Esophagus squamous epithelium (tissue), 5 donors: Measurements from ENCODE around the gene S100A9. TPM values are rescaled to one million over a fixed set of nuclear protein-coding genes. Genes with fewer than 3 reads are reported as not detected.

ENCODE experiments used
- DNase-seq: peaks from one replicate; lab custom pipeline; 2025; lab: John Stamatoyannopoulos, UW
- H3K27ac ChIP-seq, 4 donors: fragments of 200-600 bp; sonication (generic); one replicate each; pipeline ENCODE4 v1.5.1; 2016 to 2019; ENCODE audit warnings: mild to moderate bottlenecking in 1 of 4
- H3K27me3 ChIP-seq, 4 donors: fragments of 200-600 bp; sonication (generic); 1 replicate in 3 of 4; 2 replicates in 1 of 4; pipeline versions ENCODE4 v1.5.1 to v1.6.0; 2017 to 2021; ENCODE audit warnings: antibody characterized with exemption in 1 of 4
- H3K36me3 ChIP-seq, 3 donors: fragments of 200-600 bp; sonication (generic); one replicate each; pipeline ENCODE4 v1.5.1; 2016 to 2019
- H3K4me1 ChIP-seq, 3 donors: fragments of 200-600 bp; sonication (generic); one replicate each; pipeline ENCODE4 v1.5.1; 2017 to 2019
- H3K4me3 ChIP-seq, 4 donors: fragments of 200-600 bp; sonication (generic); 1 replicate in 3 of 4; 2 replicates in 1 of 4; pipeline ENCODE4 v1.5.1; 2016 to 2019; ENCODE audit warnings: mild to moderate bottlenecking in 2 of 4, moderate library complexity in 1 of 4
- H3K9me3 ChIP-seq, 3 donors: fragments of 200-600 bp; sonication (generic); one replicate each; pipeline ENCODE4 v1.5.1; 2016 to 2019
- CTCF ChIP-seq, 6 experiments: fragments of 450-650 bp in 4 of 6; fragments of 200-600 bp in 2 of 6; sonication (generic) in 2 of 6; IDR thresholded peaks; one replicate each; pipeline ENCODE4 v1.5.1; 2016 to 2019; ENCODE audit warnings: antibody characterized with exemption in 6 of 6, mild to moderate bottlenecking in 4 of 6, moderate library complexity in 4 of 6
- POLR2A ChIP-seq, 4 donors: fragments of 450-650 bp; IDR thresholded peaks; one replicate each; pipeline ENCODE4 v1.6.1; 2017; ENCODE audit warnings: antibody characterized with exemption in 4 of 4, mild to moderate bottlenecking in 4 of 4, moderate library complexity in 3 of 4
- WGBS, 2 donors: methylation state at CpG; one replicate each; pipeline ENCODE4 v1.1.5; 2018; 5-methylcytosine and 5-hydroxymethylcytosine counted together
- intact Hi-C: fragments of 100-400 bp; cut with DNase I; formaldehyde crosslinking; loops from one replicate; pipeline ENCODE4 v1.15.0; 2022
- total RNA-seq, 4 donors: library from RNA; depleted of rRNA; stranded (reverse); fragments of >200 nt; gene quantifications; one replicate each; pipeline ENCODE4 v1.1.0, GENCODE V29; 2016
- donor health status: DM: yes; HTN: yes; CAD: no.

S100A9 gene
- total RNA-seq, 4 donors from 2014 or later = 15,145 to 90,256 (median 57,331) TPM

DNA sequence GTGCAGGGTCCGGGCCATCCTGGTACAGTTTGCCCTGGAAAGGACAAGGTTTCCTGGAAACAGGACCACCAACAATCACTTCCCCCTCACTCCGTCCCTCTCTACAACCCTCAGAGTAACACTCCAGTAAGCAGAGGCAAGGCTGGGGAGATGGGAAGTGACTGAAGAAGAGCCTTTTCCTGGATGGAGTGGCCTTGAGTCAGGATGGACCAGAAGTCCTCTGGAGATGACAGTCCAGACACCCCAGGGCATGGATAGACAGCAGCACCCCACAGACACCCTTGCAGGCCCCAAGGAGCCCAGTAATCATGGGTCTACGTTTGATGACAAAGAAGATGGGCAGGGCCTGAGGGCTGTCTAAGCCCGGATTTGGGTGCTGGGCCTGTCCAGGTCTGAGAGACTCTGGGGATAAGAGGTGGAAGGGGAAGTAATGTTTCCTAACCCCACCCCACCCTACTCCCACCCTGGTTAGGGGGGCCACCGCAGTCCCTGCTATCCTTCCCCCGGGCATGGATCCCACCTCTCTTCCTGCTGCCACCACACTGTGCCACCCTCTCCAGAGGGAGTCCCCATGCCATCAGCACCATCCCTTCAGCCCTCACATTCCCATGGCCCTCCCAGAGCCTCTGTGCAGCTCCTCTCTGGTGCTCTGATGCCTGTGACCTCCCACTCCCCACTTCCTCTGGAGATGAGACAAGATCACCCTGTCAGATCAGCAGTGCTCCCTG is 40.4 kb downstream of the S100A9 start:
- no peak overlapping the region for H3K4me3 ChIP-seq
- no peak for DNase-seq
- TF ChIP-seq CTCF (IDR thresholded peaks at IDR 0.05) (no peak), POLR2A (IDR thresholded peaks at IDR 0.05) (no peak)
- WGBS, 2 donors = 82% methylated on average over 3 to 6 of the region's 6 CpGs
- intact Hi-C loops = no loop called here
- H3K4me1 ChIP-seq = peaks cover 12 to 36% (median 21%) of the 10 kb centered on the region in 3 donors
- H3K9me3 ChIP-seq = no peaks in the 10 kb centered on the region
- H3K36me3 ChIP-seq = no peaks in the 10 kb centered on the region
- H3K27me3 ChIP-seq = peaks cover 0 to 27% (median 0%) of the 10 kb centered on the region in 4 donors
- H3K27ac ChIP-seq = no peak overlapping the region

DNA sequence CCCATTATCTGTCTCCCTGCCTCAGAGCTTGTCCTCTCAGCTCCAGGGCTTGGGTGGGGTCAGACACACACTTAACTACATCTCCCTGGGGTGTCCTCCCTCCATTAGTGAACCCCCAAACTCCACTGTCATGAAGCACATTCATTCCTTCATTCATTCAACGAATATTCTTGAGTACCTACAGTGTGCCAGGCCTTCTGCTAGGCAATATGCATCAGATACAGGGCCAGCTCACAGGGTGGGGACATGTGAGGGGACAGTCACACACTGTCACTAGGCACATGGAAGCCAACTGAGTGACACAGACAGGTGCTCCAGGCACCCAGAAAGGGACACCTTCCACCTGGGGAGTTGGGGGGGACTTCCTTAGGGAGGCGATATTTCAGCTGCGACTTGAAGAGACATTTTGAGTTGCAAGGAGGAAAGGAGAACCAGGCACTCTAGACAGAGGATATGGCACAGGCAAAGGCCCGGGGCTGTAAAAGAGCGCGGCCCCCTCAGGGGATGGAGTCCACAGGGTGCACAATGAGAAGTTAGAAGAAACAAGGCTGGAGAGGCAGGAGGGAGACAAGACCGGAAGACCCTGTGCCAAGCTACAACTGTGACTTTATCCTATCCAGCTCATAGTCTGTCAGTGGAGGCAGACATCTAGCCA is 41.9 kb downstream of the S100A9 start:
- H3K36me3 ChIP-seq = no peaks in the 10 kb centered on the region
- H3K4me1 ChIP-seq = peaks cover 8 to 22% (median 12%) of the 10 kb centered on the region in 3 donors
- DNase-seq = no peak
- peaks cover 0 to 27% (median 0%) of the 10 kb centered on the region in 4 donors for H3K27me3 ChIP-seq
- intact Hi-C loops = no loop called here
- WGBS, 2 donors = 82 to 83% methylated on average over 7 of the region's 7 CpGs
- H3K4me3 ChIP-seq = no peak overlapping the region
- H3K27ac ChIP-seq = no peak overlapping the region
- TF ChIP-seq POLR2A (IDR thresholded peaks at IDR 0.05) (no peak), CTCF (IDR thresholded peaks at IDR 0.05) (no peak)
- no peaks in the 10 kb centered on the region for H3K9me3 ChIP-seq

DNA sequence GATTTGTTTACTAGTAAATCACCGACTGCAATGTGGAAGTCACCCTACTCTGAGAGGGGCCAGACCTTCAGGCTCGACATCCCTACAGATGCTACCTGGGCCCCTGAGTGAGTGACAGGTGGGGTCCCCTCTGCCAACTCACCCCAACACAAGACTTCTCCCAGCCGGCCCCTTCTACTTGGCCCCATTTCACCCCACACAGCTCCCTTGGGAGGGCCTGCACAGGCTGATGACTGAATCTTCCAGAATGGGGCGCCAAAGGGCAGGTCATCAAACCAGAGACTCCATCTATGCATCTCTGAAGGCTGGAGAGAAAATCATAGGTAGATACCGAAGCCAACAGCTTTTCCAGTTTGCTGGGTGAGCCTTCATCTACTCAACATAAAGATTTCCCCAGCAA is 42.6 kb downstream of the S100A9 start:
- Histone ChIP-seq H3K9me3 (no peaks in the 10 kb centered on the region), H3K27me3 (peaks cover 0 to 23% (median 0%) of the 10 kb centered on the region in 4 donors), H3K27ac (no peak overlapping the region), H3K4me3 (no peak overlapping the region), H3K36me3 (no peaks in the 10 kb centered on the region), H3K4me1 (peaks cover 3 to 14% (median 6%) of the 10 kb centered on the region in 3 donors)
- DNase-seq = no peak
- intact Hi-C loops = no loop called here
- 59 to 72% methylated on average over 5 of the region's 5 CpGs for WGBS, 2 donors
- TF ChIP-seq CTCF (IDR thresholded peaks at IDR 0.05) (peak in 2 of 6 experiments; percentile 7 to 48), POLR2A (IDR thresholded peaks at IDR 0.05) (no peak)

GRCh38 chr1:153401461-153401860 is 43.8 kb downstream of the S100A9 start:
- Histone ChIP-seq H3K27me3 (peaks cover 0 to 20% (median 0%) of the 10 kb centered on the region in 4 donors), H3K9me3 (no peaks in the 10 kb centered on the region), H3K4me1 (peaks cover 0 to 8% (median 0%) of the 10 kb centered on the region in 3 donors), H3K27ac (no peak overlapping the region), H3K36me3 (no peaks in the 10 kb centered on the region), H3K4me3 (no peak overlapping the region)
- WGBS, 2 donors = 90% methylated on average over 7 to 9 of the region's 9 CpGs
- no peak for TF ChIP-seq POLR2A (IDR thresholded peaks at IDR 0.05)
- no peak for TF ChIP-seq CTCF (IDR thresholded peaks at IDR 0.05)
- intact Hi-C loops = no loop called here
- no peak for DNase-seq

DNA sequence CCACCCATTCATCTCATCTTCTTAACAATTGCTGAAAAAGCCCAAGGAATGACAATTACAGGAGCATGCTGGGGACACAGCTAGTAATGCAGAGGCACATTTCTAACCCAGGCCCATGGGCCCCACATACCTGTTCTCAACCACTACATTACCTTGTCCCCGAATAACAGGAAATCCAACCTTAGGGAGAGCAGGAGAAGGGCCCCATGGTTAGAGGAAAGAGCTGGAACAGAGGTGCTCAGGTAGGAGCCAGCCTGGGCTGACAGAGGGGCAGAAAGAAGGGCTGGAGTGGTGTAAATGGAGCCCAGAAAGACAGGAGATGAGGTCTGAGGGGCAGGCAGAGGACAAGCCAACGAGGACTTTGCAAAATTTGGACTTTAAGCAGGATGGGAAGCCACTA is 44.6 kb downstream of the S100A9 start:
- H3K27ac ChIP-seq = no peak overlapping the region
- peaks cover 0 to 25% (median 0%) of the 10 kb centered on the region in 4 donors for H3K27me3 ChIP-seq
- no peak overlapping the region for H3K4me3 ChIP-seq
- 63 to 70% methylated on average over 2 of the region's 2 CpGs for WGBS, 2 donors
- TF ChIP-seq CTCF (IDR thresholded peaks at IDR 0.05) = no peak
- TF ChIP-seq POLR2A (IDR thresholded peaks at IDR 0.05) = no peak
- H3K36me3 ChIP-seq = no peaks in the 10 kb centered on the region
- intact Hi-C loops = no loop called here
- no peaks in the 10 kb centered on the region for H3K9me3 ChIP-seq
- no peak for DNase-seq
- peaks cover 0 to 8% (median 0%) of the 10 kb centered on the region in 3 donors for H3K4me1 ChIP-seq
